GM23248 (cell line): Measurements from ENCODE around the gene HDAC6.

Experiments
- EZH2 ChIP-seq: fragments of 200-600 bp; sonication (generic); IDR thresholded peaks from 2 replicates; pipeline ENCODE4 v1.6.1; 2018; ENCODE audit warnings: antibody characterized with exemption, mild to moderate bottlenecking; ENCODE audit not compliant: insufficient read depth, poor library complexity, severe bottlenecking
- EZH2phosphoT487 ChIP-seq: fragments of 200-600 bp; sonication (generic); IDR thresholded peaks from 2 replicates; pipeline ENCODE4 v1.6.1; 2018; ENCODE audit warnings: antibody characterized with exemption, moderate library complexity, mild to moderate bottlenecking, low read depth; ENCODE audit not compliant: insufficient read depth

DNA sequence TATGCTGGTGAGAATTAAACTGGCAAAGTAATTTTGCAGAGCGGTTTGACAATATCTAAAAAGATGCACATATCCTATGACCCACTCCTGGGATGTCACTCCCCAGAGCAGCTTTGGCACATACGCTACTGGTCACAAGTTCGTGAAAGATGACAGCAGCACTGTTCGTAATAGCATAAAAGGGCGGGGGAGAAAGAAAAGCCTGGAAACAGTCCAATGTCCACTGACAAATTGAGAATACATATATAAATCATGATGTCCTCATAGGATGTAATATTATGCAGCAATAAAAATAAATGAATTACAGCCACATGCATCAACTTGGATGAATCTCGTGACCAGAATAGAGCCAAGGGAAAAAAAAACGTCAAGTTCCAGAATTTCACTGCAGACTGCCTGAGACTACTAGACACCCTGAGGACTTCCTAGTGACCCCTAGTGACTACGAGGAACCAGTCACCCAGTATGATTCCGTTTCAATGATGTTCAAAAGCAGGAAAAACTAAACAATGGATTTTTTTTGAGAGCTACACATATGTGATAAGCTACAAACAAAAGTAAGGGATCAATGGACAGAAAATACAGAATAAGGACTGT is 31.8 kb downstream of the HDAC6 start:
- TF ChIP-seq EZH2 (no peak), EZH2phosphoT487 (no peak)
